Mucosa of rectum (tissue), 2 donors: ENCODE results near the gene CDH5.

Source experiments
- H3K27ac ChIP-seq, 2 donors: one replicate each; pipeline ENCODE4 v1.7.0; 2013; ENCODE audit warnings: inconsistent platforms in 2 of 2, low read depth in 2 of 2, low read length in 2 of 2
- H3K27me3 ChIP-seq, 2 donors: one replicate each; pipeline ENCODE4 v1.7.0; 2013; ENCODE audit warnings: low read length in 2 of 2; ENCODE audit not compliant: control insufficient read depth in 2 of 2, insufficient read depth in 2 of 2
- H3K36me3 ChIP-seq, 2 donors: one replicate each; pipeline ENCODE4 v1.7.0; 2013; ENCODE audit warnings: low read length in 2 of 2; ENCODE audit not compliant: control insufficient read depth in 2 of 2, insufficient read depth in 2 of 2
- H3K4me1 ChIP-seq, 2 donors: one replicate each; pipeline ENCODE4 v1.7.0; 2013; ENCODE audit warnings: low read length in 2 of 2, mild to moderate bottlenecking in 1 of 2; ENCODE audit not compliant: control insufficient read depth in 2 of 2, insufficient read depth in 2 of 2
- H3K4me3 ChIP-seq, 2 donors: one replicate each; pipeline ENCODE4 v1.7.0; 2013; ENCODE audit warnings: low read length in 2 of 2
- H3K9ac ChIP-seq, 2 donors: one replicate each; pipeline ENCODE4 v1.7.0; 2013; ENCODE audit warnings: low read length in 2 of 2, low read depth in 1 of 2, mild to moderate bottlenecking in 1 of 2
- H3K9me3 ChIP-seq, 2 donors: one replicate each; pipeline ENCODE4 v1.7.0; 2013; ENCODE audit warnings: low read length in 2 of 2; ENCODE audit not compliant: control insufficient read depth in 2 of 2
- donor health status: healthy.
- donor health status: Normal muscosa, but diverticular disease.

The CDH5 gene

DNA sequence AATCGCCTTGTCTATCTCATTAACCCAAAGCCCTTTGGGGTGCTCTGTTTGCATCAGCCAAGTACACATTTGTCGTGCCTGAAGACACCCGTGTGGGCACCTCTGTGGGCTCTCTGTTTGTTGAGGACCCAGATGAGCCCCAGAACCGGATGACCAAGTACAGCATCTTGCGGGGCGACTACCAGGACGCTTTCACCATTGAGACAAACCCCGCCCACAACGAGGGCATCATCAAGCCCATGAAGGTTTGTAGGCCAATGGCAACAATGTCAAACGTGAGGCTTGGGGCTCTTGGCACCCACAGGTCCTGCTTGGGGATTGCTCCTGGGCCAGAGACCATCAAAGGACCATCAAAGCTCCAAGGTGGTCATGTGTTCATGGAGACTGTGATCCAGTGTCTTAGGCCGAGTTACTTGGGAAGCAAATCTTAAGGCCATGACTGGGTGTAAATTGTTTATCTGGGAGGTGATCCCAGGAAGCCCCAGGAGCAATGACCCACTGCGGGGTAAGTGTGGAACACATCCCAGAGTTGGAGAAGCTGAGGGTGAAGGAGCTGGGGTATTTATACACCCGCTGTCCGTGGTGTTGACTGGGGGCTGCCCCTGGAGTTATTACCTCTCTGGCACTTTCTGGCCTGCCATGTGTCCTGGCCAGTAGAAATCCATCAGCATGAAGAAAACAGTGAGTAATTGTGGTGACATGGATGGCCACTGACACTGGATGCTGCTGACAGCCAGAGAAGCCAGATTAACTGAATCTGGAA is 24.0 kb downstream of the CDH5 start:
- no peaks in the 10 kb centered on the region for H3K36me3 ChIP-seq
- no peak overlapping the region for H3K4me3 ChIP-seq
- no peaks in the 10 kb centered on the region for H3K27me3 ChIP-seq
- no peaks in the 10 kb centered on the region for H3K4me1 ChIP-seq
- H3K27ac ChIP-seq, result no peak overlapping the region
- H3K9ac ChIP-seq, result no peak overlapping the region
- H3K9me3 ChIP-seq, result no peaks in the 10 kb centered on the region

GRCh38 chr16:66391726-66392670 is 25.5 kb downstream of the CDH5 start:
- Histone ChIP-seq H3K4me1 (no peaks in the 10 kb centered on the region), H3K27me3 (no peaks in the 10 kb centered on the region), H3K4me3 (no peak overlapping the region), H3K9ac (no peak overlapping the region), H3K27ac (no peak overlapping the region), H3K36me3 (no peaks in the 10 kb centered on the region), H3K9me3 (no peaks in the 10 kb centered on the region)

DNA sequence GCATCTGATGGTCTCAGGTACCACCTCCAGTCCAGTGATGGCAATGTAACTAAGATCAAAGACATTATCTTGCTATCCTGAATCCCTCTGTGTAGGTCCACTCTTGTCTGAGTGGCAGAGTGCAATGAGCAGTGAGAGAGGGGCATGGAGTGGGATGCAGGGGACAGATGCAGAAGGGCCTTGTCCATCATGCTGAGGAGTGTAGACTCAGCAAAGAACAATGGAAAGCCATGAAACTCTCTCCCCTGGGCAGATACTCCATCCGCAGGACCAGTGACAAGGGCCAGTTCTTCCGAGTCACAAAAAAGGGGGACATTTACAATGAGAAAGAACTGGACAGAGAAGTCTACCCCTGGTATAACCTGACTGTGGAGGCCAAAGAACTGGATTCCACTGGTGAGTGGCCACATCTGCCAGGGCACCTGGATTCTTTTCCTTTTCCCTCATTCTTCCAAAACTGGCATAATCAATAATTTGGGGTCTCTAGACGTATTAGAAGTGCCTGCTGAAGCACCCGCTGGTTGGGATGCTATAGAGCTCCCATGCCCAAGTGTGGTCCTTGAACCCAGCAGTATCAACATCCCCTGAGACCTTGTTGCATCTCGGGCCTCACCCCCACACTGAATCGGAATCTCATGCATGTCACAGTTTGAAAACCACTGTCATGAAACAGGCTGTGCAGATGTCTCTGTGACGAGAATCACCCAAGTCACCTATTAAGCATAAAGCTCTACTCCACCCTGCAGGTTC is 29.5 kb downstream of the CDH5 start:
- H3K36me3 ChIP-seq, result no peaks in the 10 kb centered on the region
- no peaks in the 10 kb centered on the region for H3K9me3 ChIP-seq
- H3K27ac ChIP-seq, result no peak overlapping the region
- no peaks in the 10 kb centered on the region for H3K27me3 ChIP-seq
- H3K9ac ChIP-seq, result no peak overlapping the region
- no peaks in the 10 kb centered on the region for H3K4me1 ChIP-seq
- no peak overlapping the region for H3K4me3 ChIP-seq

- no peaks in the 10 kb centered on the region for H3K27me3 ChIP-seq
- H3K9me3 ChIP-seq, result no peaks in the 10 kb centered on the region
- no peaks in the 10 kb centered on the region for H3K4me1 ChIP-seq
- H3K9ac ChIP-seq, result no peak overlapping the region
- no peak overlapping the region for H3K27ac ChIP-seq
- no peaks in the 10 kb centered on the region for H3K36me3 ChIP-seq
- no peak overlapping the region for H3K4me3 ChIP-seq
Observed at GRCh38 chr16:66397736-66398433, 31.4 kb downstream of the CDH5 start.

- Histone ChIP-seq H3K9me3 (no peaks in the 10 kb centered on the region), H3K9ac (no peak overlapping the region), H3K27ac (no peak overlapping the region), H3K4me3 (no peak overlapping the region), H3K36me3 (no peaks in the 10 kb centered on the region), H3K27me3 (no peaks in the 10 kb centered on the region), H3K4me1 (no peaks in the 10 kb centered on the region)
Observed at GRCh38 chr16:66399031-66399430, 32.5 kb downstream of the CDH5 start.

- H3K36me3 ChIP-seq, result no peaks in the 10 kb centered on the region
- H3K27me3 ChIP-seq, result no peaks in the 10 kb centered on the region
- no peaks in the 10 kb centered on the region for H3K9me3 ChIP-seq
- H3K4me3 ChIP-seq, result no peak overlapping the region
- no peak overlapping the region for H3K27ac ChIP-seq
- H3K9ac ChIP-seq, result no peak overlapping the region
- no peaks in the 10 kb centered on the region for H3K4me1 ChIP-seq
Observed at GRCh38 chr16:66399930-66400329, 33.4 kb downstream of the CDH5 start.

DNA sequence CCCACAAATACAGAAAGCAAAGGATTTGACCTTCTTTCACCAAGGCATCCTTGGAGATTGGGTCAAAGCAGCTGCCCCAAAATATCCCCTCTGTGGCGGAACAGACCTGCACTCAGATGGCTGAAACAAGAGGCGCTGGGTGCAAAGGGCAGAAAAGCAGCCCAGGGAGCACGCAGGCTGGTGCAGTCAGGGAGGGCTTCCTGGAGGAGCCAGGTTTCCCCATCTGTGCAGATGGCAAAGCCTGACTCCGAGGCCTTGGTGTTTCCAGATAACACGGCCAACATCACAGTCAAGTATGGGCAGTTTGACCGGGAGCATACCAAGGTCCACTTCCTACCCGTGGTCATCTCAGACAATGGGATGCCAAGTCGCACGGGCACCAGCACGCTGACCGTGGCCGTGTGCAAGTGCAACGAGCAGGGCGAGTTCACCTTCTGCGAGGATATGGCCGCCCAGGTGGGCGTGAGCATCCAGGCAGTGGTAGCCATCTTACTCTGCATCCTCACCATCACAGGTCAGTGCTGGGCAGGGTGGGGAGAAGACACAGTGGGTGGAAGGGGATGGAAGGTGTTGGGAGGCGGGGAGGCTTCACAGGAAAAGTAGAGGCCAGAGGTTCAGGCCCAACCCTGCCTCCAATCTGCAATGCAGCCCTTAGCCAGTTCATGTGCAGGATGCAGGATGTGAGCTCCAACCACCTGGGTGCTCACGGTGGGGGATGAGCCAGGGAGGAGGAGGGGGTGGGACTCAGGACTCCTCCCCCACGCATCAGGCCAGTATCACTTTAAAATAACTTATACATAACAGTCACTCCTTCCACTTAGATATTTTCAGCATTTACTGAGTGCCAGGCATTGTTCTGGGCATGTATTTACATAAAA is 34.3 kb downstream of the CDH5 start:
- Histone ChIP-seq H3K9me3 (no peaks in the 10 kb centered on the region), H3K4me1 (no peaks in the 10 kb centered on the region), H3K9ac (no peak overlapping the region), H3K27me3 (peaks cover 0 to under 1% of the 10 kb centered on the region in 2 donors), H3K36me3 (no peaks in the 10 kb centered on the region), H3K4me3 (no peak overlapping the region), H3K27ac (no peak overlapping the region)

GRCh38 chr16:66401610-66402009 is 35.1 kb downstream of the CDH5 start:
- Histone ChIP-seq H3K4me1 (peaks cover 0 to 2% of the 10 kb centered on the region in 2 donors), H3K27ac (no peak overlapping the region), H3K27me3 (peaks cover 0 to 5% of the 10 kb centered on the region in 2 donors), H3K9me3 (no peaks in the 10 kb centered on the region), H3K9ac (no peak overlapping the region), H3K36me3 (no peaks in the 10 kb centered on the region), H3K4me3 (no peak overlapping the region)

DNA sequence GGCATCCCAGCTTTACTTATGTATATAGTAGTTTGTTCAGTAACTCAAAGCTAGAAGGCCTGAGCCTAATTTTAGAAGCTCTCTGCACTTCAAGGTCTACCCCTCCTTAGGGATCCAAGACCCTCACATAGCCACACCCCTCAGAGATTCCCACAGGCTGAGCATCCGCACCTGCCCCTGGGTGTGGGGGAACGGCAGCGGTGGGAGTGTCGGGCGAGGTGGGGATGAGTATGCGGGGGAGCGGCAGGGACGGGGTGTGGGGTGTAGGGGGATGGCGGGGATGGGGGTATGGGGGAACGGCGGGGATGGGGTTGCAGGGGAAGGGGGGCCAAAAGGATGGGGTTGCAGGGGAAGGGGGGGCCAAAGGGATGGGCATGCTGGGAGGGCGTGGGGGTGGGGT is 35.7 kb downstream of the CDH5 start:
- Histone ChIP-seq H3K36me3 (no peaks in the 10 kb centered on the region), H3K27ac (no peak overlapping the region), H3K9me3 (no peaks in the 10 kb centered on the region), H3K4me1 (peaks cover 5% of the 10 kb centered on the region in 2 donors), H3K4me3 (no peak overlapping the region), H3K9ac (no peak overlapping the region), H3K27me3 (peaks cover 0 to 5% of the 10 kb centered on the region in 2 donors)
